Spleen (tissue), 11 donors: ENCODE data around the gene DMBT1. TPM values are rescaled to one million over a fixed set of nuclear protein-coding genes. Genes with fewer than 3 reads are reported as not detected.

Experiments used
- DNase-seq: peaks from one replicate; pipeline ENCODE4 v3.0.0-alpha.2; 2020
- H3K27ac ChIP-seq, 8 donors: fragments of 200-600 bp; sonication (generic) in 7 of 8; 1 replicate in 4 of 8; 2 replicates in 4 of 8; pipeline versions ENCODE4 v1.5.0 to v1.8.0; 2016 to 2021; ENCODE audit warnings: inconsistent platforms in 4 of 8, mild to moderate bottlenecking in 4 of 8, moderate library complexity in 1 of 8
- H3K27me3 ChIP-seq, 7 donors: fragments of 200-600 bp; sonication (generic) in 6 of 7; replicated peaks in 1 of 7; 1 replicate in 4 of 7; 2 replicates in 3 of 7; pipeline versions ENCODE4 v1.5.0 to v1.8.0; 2016 to 2021; ENCODE audit warnings: inconsistent platforms in 3 of 7, mild to moderate bottlenecking in 1 of 7
- H3K36me3 ChIP-seq, 6 donors: fragments of 200-600 bp; sonication (generic) in 5 of 6; 1 replicate in 4 of 6; 2 replicates in 2 of 6; pipeline versions ENCODE4 v1.5.0 to v1.8.0; 2016 to 2021; ENCODE audit warnings: inconsistent platforms in 2 of 6
- H3K4me1 ChIP-seq, 6 donors: fragments of 200-600 bp; sonication (generic) in 5 of 6; 1 replicate in 3 of 6; 2 replicates in 3 of 6; pipeline versions ENCODE4 v1.5.0 to v1.8.0; 2016 to 2021; ENCODE audit warnings: inconsistent platforms in 3 of 6
- H3K4me3 ChIP-seq, 8 donors: fragments of 200-600 bp; sonication (generic) in 7 of 8; 1 replicate in 4 of 8; 2 replicates in 4 of 8; pipeline versions ENCODE4 v1.5.0 to v1.8.0; 2016 to 2021; ENCODE audit warnings: inconsistent platforms in 4 of 8, mild to moderate bottlenecking in 4 of 8, moderate library complexity in 2 of 8
- H3K9me3 ChIP-seq, 8 donors: fragments of 200-600 bp; sonication (generic) in 7 of 8; 1 replicate in 4 of 8; 2 replicates in 4 of 8; pipeline versions ENCODE4 v1.5.0 to v1.8.0; 2016 to 2021; ENCODE audit warnings: inconsistent platforms in 4 of 8
- CTCF ChIP-seq, 11 experiments: fragments of 200-600 bp in 7 of 11; fragments of 450-650 bp in 4 of 11; sonication (generic) in 4 of 11; IDR thresholded peaks in 8 of 11; conservative IDR thresholded peaks in 3 of 11; 1 replicate in 7 of 11; 2 replicates in 4 of 11; pipeline versions ENCODE4 v1.4.0 to v1.8.0; 2016 to 2021; ENCODE audit warnings: antibody characterized with exemption in 11 of 11, inconsistent platforms in 4 of 11, mild to moderate bottlenecking in 1 of 11
- POLR2A ChIP-seq, 3 donors: fragments of 450-650 bp; IDR thresholded peaks; one replicate each; pipeline ENCODE4 v1.5.1; 2017; ENCODE audit warnings: antibody characterized with exemption in 3 of 3, mild to moderate bottlenecking in 1 of 3
- POLR2AphosphoS5 ChIP-seq, 3 donors: sonication (generic); formaldehyde crosslinking; IDR thresholded peaks; one replicate each; pipeline ENCODE4 v1.5.1; 2017; ENCODE audit warnings: antibody characterized with exemption in 3 of 3
- WGBS, 5 donors: extraction: QIAGEN DNeasy Blood & Tissue Kit in 3 of 5; methylation state at CpG; one replicate each; pipeline versions ENCODE4 v1.1.5 to v1.1.7; 2013 to 2018; 5-methylcytosine and 5-hydroxymethylcytosine counted together
- intact Hi-C: fragments of 100-400 bp; cut with DNase I; formaldehyde crosslinking; loops from one replicate; pipeline ENCODE4 v1.15.0; 2023; ENCODE audit warnings: low total_unique reads
- polyA plus RNA-seq, 3 donors: library from polyadenylated mRNA; stranded (reverse); fragments of 200-250 nt; gene quantifications; one replicate each; pipeline ENCODE4 v1.2.1, GENCODE V29; 2013
- total RNA-seq, 7 donors: library from RNA; depleted of rRNA in 3 of 7; stranded (reverse); fragments of >200 nt in 3 of 7; fragmentation: NEBNext Ultra II Directional in 4 of 7; extraction: Animal tissue kit (Norgen Biotek cat#: 25700) in 4 of 7; gene quantifications; one replicate each; pipeline versions ENCODE4 v1.1.0 to v1.2.1, GENCODE V29; 2016 to 2021
- donor health status: healthy with polysubstance abuse.
- donor health status: DM: no; HTN: no; CAD: no; lungs with moderate emphysema.
- donor health status: DM: no; HTN: no; CAD: no.
- donor health status: Bipolar disorder and iron deficiency.
- donor health status: healthy.
- donor health status: DM: no; HTN: no; CAD: no.
- donor health status: DM: yes; HTN: yes; CAD: no.

DMBT1 gene
- total and polyA plus RNA-seq, 10 donors, result 0.02 to 0.29 (median 0.03) TPM; not detected in 6

DNA sequence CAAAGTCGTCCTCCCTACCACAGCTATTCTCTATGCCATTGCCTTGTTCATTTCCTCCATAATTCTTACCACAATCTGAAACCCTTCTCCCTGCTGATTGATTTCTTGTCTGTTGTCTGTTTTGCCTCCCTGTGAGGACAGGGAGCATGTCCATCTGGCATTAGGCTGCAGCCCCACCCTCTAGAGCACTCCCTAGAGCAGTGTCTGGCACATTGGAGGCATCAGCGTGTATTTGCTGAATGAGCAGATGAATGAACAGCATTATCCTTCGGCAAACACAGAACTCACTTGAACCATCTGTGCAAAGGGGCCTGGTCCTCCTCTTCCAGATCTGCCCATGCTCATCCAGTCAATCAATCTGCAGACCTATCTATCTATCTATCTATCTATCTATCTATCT, 5.1 kb upstream of the DMBT1 start:
- peaks cover 0 to 6% (median 0%) of the 10 kb centered on the region in 6 donors for H3K4me1 ChIP-seq
- no peak for TF ChIP-seq POLR2AphosphoS5 (IDR thresholded peaks at IDR 0.05)
- no peak for TF ChIP-seq CTCF (IDR thresholded peaks at IDR 0.05 in 8 of 11, conservative IDR thresholded peaks at IDR 0.05 in 3 of 11)
- no peak for TF ChIP-seq POLR2A (IDR thresholded peaks at IDR 0.05)
- H3K4me3 ChIP-seq, result no peak overlapping the region
- 89 to 96% (median 90%) methylated on average over 3 of the region's 3 CpGs for WGBS, 5 donors
- peaks cover 0 to 49% (median 0%) of the 10 kb centered on the region in 7 donors for H3K27me3 ChIP-seq
- H3K9me3 ChIP-seq, result no peaks in the 10 kb centered on the region
- no peaks in the 10 kb centered on the region for H3K36me3 ChIP-seq
- no peak for DNase-seq
- H3K27ac ChIP-seq, result no peak overlapping the region
- intact Hi-C loops, result no loop called here

GRCh38 chr10:122557516-122557915, 3.0 kb upstream of the DMBT1 start:
- 36 to 62% (median 48%) methylated on average over 9 of the region's 9 CpGs for WGBS, 5 donors
- Histone ChIP-seq H3K27ac (no peak overlapping the region), H3K4me1 (peaks cover 0 to 6% (median 0%) of the 10 kb centered on the region in 6 donors), H3K4me3 (no peak overlapping the region), H3K36me3 (no peaks in the 10 kb centered on the region), H3K9me3 (no peaks in the 10 kb centered on the region), H3K27me3 (peaks cover 0 to 58% (median 0%) of the 10 kb centered on the region in 7 donors)
- DNase-seq, result no peak
- TF ChIP-seq POLR2AphosphoS5 (IDR thresholded peaks at IDR 0.05), result no peak
- no peak for TF ChIP-seq CTCF (IDR thresholded peaks at IDR 0.05 in 8 of 11, conservative IDR thresholded peaks at IDR 0.05 in 3 of 11)
- no peak for TF ChIP-seq POLR2A (IDR thresholded peaks at IDR 0.05)
- intact Hi-C loops, result no loop called here

DNA sequence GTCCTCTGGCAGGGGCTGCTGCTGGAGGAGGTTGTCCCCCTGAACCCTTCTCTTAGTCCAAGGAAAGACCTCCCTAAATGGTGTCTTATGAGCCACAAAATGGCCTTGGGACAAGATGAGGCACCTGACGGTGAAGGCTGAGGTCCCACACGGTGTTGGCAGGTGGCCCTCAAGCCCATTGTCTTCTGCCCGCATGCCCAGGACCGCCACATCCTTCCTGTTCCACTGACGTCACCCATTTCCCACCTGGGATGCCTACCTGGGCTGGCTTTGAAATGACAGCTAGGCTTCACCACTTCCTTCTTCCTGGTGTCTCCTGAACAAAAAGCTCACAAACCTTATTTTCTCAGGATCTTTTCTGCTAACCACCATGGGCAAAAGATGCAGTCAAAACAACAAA, 2.1 kb upstream of the DMBT1 start:
- no peaks in the 10 kb centered on the region for H3K9me3 ChIP-seq
- DNase-seq, result no peak
- intact Hi-C loops, result no loop called here
- WGBS, 5 donors, result 29 to 45% (median 38%) methylated on average over 5 of the region's 5 CpGs
- no peak overlapping the region for H3K27ac ChIP-seq
- H3K36me3 ChIP-seq, result no peaks in the 10 kb centered on the region
- peaks cover 0 to 67% (median 0%) of the 10 kb centered on the region in 7 donors for H3K27me3 ChIP-seq
- no peak for TF ChIP-seq CTCF (IDR thresholded peaks at IDR 0.05 in 8 of 11, conservative IDR thresholded peaks at IDR 0.05 in 3 of 11)
- no peak for TF ChIP-seq POLR2AphosphoS5 (IDR thresholded peaks at IDR 0.05)
- TF ChIP-seq POLR2A (IDR thresholded peaks at IDR 0.05), result no peak
- H3K4me1 ChIP-seq, result peaks cover 0 to 6% (median 0%) of the 10 kb centered on the region in 6 donors
- no peak overlapping the region for H3K4me3 ChIP-seq

- H3K4me3 ChIP-seq, result no peak overlapping the region
- H3K9me3 ChIP-seq, result no peaks in the 10 kb centered on the region
- H3K27ac ChIP-seq, result no peak overlapping the region
- DNase-seq, result no peak
- intact Hi-C loops, result no loop called here
- peaks cover 0 to 6% (median 0%) of the 10 kb centered on the region in 6 donors for H3K4me1 ChIP-seq
- TF ChIP-seq POLR2A (IDR thresholded peaks at IDR 0.05), result no peak
- no peak for TF ChIP-seq CTCF (IDR thresholded peaks at IDR 0.05 in 8 of 11, conservative IDR thresholded peaks at IDR 0.05 in 3 of 11)
- no peak for TF ChIP-seq POLR2AphosphoS5 (IDR thresholded peaks at IDR 0.05)
- H3K36me3 ChIP-seq, result no peaks in the 10 kb centered on the region
- H3K27me3 ChIP-seq, result peaks cover 0 to 75% (median 7%) of the 10 kb centered on the region in 7 donors
- 57 to 72% (median 63%) methylated on average over 2 of the region's 2 CpGs for WGBS, 5 donors
These were observed 1.3 kb upstream of the DMBT1 start for GRCh38 chr10:122559228-122559627.
